Left cardiac atrium (tissue), 2 donors: ENCODE measurements around the gene OR4D5. TPM values are rescaled to one million over a fixed set of nuclear protein-coding genes. Genes with fewer than 3 reads are reported as not detected.

Experiments
- total RNA-seq, 2 donors: library from RNA; stranded (reverse); fragmentation: NEBNext Ultra II Directional; extraction: Animal tissue kit (Norgen Biotek cat#: 25700); gene quantifications; one replicate each; pipeline ENCODE4 v1.2.1, GENCODE V29; 2021
- donor health status: DM: no; HTN: yes; CAD: no; lungs with severe emphysema.
- donor health status: DM: yes; HTN: yes; CAD: no.

The OR4D5 gene
- total RNA-seq, 2 donors from 2014 or later: 0.24 TPM; not detected in 1

Other genes starting within 250 kb of the OR4D5 start
- 1 to 10 TPM; 4.5 to 5.2 TPM for gene ZNF202, start 198.0 kb upstream of the OR4D5 start, total RNA-seq
- gene OR6X1, start 185.1 kb upstream of the OR4D5 start, total RNA-seq: not detected
- gene OR6M1, start 133.3 kb upstream of the OR4D5 start, total RNA-seq: not detected
- not detected for gene TMEM225, start 53.9 kb upstream of the OR4D5 start, total RNA-seq
- gene OR8D4, start 37.5 kb upstream of the OR4D5 start, total RNA-seq: under 1 TPM in 1 of 2 donors, not detected in 1; 0.37 TPM
- not detected for gene OR6T1, start 4.2 kb downstream of the OR4D5 start, total RNA-seq
- gene OR10S1, start 38.2 kb downstream of the OR4D5 start, total RNA-seq: not detected
- not detected for gene OR10G6, start 55.5 kb downstream of the OR4D5 start, total RNA-seq
- gene OR10G4, start 73.4 kb downstream of the OR4D5 start, total RNA-seq: not detected
- gene OR10G9, start 83.4 kb downstream of the OR4D5 start, total RNA-seq: not detected
- gene OR10G8, start 87.2 kb downstream of the OR4D5 start, total RNA-seq: not detected
- not detected for gene OR10G7, start 101.7 kb downstream of the OR4D5 start, total RNA-seq
- 1 to 10 TPM; 5.4 to 7.6 TPM for gene VWA5A, start 175.8 kb downstream of the OR4D5 start, total RNA-seq
- not detected for gene OR10D3, start 243.7 kb downstream of the OR4D5 start, total RNA-seq